Cardiac fibroblast (primary cell): ENCODE data around the gene POLA1.

Experiments used
- DNase-seq, 2 donors: peaks; one replicate each; pipeline versions ENCODE4 v3.0.0 to v3.0.0-alpha.2; 2010; ENCODE audit warnings: low read depth in 2 of 2
- H3K4me3 ChIP-seq, 2 donors: replicated peaks in 1 of 2; 1 replicate in 1 of 2; 2 replicates in 1 of 2; pipeline ENCODE4 v1.5.1; 2011; ENCODE audit warnings: low read depth in 2 of 2, low read length in 2 of 2, mild to moderate bottlenecking in 2 of 2, moderate library complexity in 1 of 2
- TF ChIP-seq, protein P1 (sequence below): IDR thresholded peaks from one replicate; pipeline ENCODE4 v1.5.1; 2011; ENCODE audit warnings: low read depth, mild to moderate bottlenecking, low read length, inconsistent platforms

The POLA1 gene

DNA sequence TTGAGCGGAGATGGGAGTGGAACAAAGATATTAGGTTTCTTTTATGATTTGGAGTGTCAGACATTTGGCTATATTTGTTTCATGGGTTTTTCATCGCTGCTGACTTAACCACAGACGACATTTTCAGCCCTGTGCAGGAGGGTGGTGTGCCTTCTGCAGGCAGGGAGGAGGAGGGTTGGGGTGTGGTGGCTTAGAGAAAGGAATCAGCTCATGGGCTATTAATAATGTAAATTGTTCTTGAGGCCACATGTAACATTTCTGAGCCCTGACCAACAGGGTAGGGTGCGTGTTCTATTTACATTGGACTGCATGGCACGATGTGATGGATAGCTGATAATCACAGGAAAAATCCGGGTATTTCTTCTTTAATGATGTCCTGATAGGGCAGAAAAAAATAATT is 67.6 kb downstream of the POLA1 start:
- TF ChIP-seq, protein P1, sequence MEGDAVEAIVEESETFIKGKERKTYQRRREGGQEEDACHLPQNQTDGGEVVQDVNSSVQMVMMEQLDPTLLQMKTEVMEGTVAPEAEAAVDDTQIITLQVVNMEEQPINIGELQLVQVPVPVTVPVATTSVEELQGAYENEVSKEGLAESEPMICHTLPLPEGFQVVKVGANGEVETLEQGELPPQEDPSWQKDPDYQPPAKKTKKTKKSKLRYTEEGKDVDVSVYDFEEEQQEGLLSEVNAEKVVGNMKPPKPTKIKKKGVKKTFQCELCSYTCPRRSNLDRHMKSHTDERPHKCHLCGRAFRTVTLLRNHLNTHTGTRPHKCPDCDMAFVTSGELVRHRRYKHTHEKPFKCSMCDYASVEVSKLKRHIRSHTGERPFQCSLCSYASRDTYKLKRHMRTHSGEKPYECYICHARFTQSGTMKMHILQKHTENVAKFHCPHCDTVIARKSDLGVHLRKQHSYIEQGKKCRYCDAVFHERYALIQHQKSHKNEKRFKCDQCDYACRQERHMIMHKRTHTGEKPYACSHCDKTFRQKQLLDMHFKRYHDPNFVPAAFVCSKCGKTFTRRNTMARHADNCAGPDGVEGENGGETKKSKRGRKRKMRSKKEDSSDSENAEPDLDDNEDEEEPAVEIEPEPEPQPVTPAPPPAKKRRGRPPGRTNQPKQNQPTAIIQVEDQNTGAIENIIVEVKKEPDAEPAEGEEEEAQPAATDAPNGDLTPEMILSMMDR, result no peak
- no peak overlapping the region for H3K4me3 ChIP-seq
- no peak for DNase-seq

DNA sequence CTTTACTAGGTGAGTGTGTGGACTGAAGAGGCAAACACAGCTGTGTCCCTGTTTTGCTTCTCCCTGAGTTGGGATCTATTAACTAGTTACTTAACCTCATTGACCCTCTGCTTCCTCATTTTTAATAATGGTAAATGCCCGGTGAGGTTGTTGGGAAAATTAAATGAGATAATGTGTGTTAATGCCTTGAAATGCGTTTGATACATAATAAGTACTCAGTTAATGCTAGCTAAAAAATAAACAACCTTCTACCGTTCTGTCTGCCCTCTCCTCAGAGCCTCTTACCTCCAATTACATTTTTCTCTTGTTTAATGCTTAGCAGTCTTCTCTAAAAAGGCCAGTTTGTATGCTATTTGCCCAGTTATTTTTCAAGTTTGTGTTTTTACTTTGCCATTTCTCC is 70.3 kb downstream of the POLA1 start:
- DNase-seq, result no peak
- H3K4me3 ChIP-seq, result no peak overlapping the region
- TF ChIP-seq, protein P1, result no peak

DNA sequence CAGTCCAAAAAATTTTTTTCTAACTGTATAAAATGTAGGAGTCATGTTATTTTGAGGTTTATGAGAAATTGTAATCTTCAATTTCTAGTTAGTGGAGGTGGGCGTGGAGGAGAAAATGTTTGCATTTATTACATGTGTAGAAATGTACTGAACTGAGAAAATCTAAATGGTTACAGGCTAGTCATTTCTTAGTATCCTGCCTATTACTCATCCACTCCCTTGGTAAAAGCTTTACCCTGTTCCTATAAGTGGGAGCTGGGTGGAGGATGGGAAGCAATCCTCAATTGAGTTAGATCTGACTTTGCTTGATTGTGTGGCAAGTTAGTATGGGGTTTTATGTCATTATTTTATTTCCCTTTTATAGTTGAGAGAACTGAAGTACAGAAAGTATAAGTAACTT is 73.8 kb downstream of the POLA1 start:
- DNase-seq, result no peak
- no peak overlapping the region for H3K4me3 ChIP-seq
- TF ChIP-seq, protein P1, result no peak

DNA sequence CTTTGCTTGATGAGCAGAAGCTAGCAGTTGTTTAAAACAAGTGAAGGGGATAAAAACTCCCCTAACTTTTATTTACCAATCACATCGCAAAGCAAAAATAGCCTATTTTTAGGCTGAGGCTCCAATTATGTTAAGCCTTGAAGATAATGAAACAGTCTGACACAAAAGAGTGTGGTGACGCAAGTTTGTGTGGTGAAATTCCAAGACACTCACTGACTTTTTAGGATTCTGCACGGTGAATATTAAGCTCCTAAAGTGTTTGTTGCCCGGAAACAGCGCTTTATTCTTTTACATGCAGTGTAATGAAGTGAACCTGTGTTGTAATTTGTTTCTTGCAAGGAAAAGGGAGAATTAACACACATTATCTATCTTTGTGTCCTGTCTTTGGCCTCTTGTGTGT is 74.8 kb downstream of the POLA1 start:
- DNase-seq, result no peak
- H3K4me3 ChIP-seq, result no peak overlapping the region
- TF ChIP-seq, protein P1, result no peak

DNA sequence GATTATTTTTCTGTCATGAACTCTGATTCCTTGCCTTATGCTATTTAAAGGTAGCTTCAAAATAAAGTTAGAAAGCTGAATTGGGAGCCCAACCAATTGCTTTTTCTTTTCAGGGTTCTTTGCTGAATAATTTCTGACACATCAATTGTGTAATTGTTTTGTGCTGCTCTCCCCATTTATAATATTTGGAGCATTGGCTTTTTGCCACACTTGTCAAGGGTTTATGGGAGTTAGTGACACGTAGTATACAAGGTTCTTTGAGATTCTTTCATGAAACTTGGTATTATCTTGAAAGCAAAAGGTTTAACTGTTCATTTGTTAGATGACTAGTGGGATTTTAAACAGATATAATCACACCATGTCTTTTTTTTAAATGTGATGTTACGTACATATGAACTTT is 80.9 kb downstream of the POLA1 start:
- TF ChIP-seq, protein P1, result no peak
- no peak overlapping the region for H3K4me3 ChIP-seq
- DNase-seq, result peak in 1 of 2 donors; percentile 24

DNA sequence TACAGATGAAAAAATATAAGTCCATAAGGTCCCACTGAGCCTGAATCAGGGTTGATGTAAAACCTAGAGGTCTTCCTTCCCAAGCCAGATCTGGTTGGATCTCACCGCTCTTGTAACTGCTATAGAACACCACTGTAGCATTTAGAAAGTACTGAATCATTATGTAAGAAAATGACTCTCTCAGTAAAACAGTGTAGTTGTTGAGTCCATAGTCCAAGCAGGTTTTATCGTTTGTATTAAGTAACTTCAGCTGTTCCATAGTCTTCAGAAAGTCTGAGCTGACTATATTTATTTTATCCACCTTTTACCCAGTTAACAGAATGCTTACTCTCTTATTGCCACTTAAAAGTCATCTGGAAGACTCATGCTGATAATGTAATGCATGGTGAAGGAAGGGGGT is 82.2 kb downstream of the POLA1 start:
- TF ChIP-seq, protein P1, result no peak
- no peak overlapping the region for H3K4me3 ChIP-seq
- no peak for DNase-seq

DNA sequence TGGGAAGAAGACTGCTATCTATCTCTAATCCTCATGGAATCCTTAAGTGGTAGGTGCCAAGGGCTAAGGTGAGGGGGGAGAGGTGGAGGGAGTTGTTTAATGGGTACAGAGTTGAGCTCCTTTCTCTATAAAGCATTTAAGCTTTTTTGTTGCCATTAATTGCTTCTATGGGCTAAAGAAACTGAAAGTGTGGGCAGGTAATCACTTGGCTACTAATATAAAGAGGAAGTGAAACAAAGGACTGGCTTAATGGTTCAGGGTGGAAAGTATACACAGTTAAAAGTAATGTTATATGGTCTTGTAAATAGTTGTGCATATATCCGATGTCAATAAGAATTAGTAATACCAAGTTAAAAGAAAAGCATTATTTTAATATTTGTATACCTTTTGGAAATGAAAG is 83.9 kb downstream of the POLA1 start:
- no peak overlapping the region for H3K4me3 ChIP-seq
- TF ChIP-seq, protein P1, result no peak
- no peak for DNase-seq
